Activated naive CD4-positive, alpha-beta T cell treated with anti-CD3 and anti-CD28 coated beads, Interleukin-2, amount 50 U/mL, for 24 hours (primary cell): Measurements from ENCODE around the gene C1GALT1.

Experiments used
- H3K27ac Mint-ChIP-seq: one replicate; pipeline ENCODE4 v1.8.0; 2021; ENCODE audit warnings: mild to moderate bottlenecking, mixed read lengths
- H3K27me3 Mint-ChIP-seq: one replicate; pipeline ENCODE4 v1.8.0; 2021; ENCODE audit warnings: mixed read lengths
- H3K36me3 Mint-ChIP-seq: one replicate; pipeline ENCODE4 v1.8.0; 2021; ENCODE audit warnings: mixed read lengths
- H3K4me1 Mint-ChIP-seq: one replicate; pipeline ENCODE4 v1.8.0; 2021; ENCODE audit warnings: mixed read lengths
- H3K4me3 Mint-ChIP-seq: one replicate; pipeline ENCODE4 v1.8.0; 2021; ENCODE audit warnings: mild to moderate bottlenecking, mixed read lengths
- H3K9me3 Mint-ChIP-seq: one replicate; pipeline ENCODE4 v1.8.0; 2021; ENCODE audit warnings: mixed read lengths

C1GALT1 gene

DNA sequence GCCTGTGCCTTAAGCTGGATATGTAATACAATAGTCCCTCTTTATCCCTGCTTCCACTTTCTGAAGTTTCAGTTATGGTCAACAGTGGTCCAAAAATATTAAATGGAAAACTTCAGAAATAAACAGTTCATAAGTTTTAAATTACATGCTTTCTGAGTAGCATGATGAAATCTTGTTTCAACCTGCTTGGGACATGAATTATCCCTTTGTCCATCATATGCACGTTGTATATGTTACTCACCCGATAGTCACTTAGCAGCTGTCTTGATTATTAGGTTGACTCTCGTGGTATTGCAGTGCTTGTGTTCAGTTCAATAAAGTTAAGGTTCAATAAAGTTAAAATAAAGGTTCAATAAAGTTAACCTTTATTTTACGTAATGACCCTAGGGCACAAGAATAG, 25.5 kb downstream of the C1GALT1 start:
- H3K27ac Mint-ChIP-seq: no peak overlapping the region
- H3K9me3 Mint-ChIP-seq: no peaks in the 10 kb centered on the region

GRCh38 chr7:7208520-7208919, 26.2 kb downstream of the C1GALT1 start:
- peaks cover 19% of the 10 kb centered on the region for H3K36me3 Mint-ChIP-seq
- H3K27me3 Mint-ChIP-seq: no peaks in the 10 kb centered on the region
- no peaks in the 10 kb centered on the region for H3K9me3 Mint-ChIP-seq
- peaks cover 74% of the 10 kb centered on the region for H3K4me1 Mint-ChIP-seq
- no peak overlapping the region for H3K4me3 Mint-ChIP-seq
- H3K27ac Mint-ChIP-seq: no peak overlapping the region

More for the DNA sequence above, 25.5 kb downstream of the C1GALT1 start:
- H3K27me3 Mint-ChIP-seq: no peaks in the 10 kb centered on the region
- H3K36me3 Mint-ChIP-seq: peaks cover 19% of the 10 kb centered on the region
- peaks cover 81% of the 10 kb centered on the region for H3K4me1 Mint-ChIP-seq
- H3K4me3 Mint-ChIP-seq: no peak overlapping the region

- H3K27ac Mint-ChIP-seq: no peak overlapping the region
- H3K36me3 Mint-ChIP-seq: peaks cover 21% of the 10 kb centered on the region
- no peaks in the 10 kb centered on the region for H3K27me3 Mint-ChIP-seq
- H3K4me3 Mint-ChIP-seq: no peak overlapping the region
- no peaks in the 10 kb centered on the region for H3K9me3 Mint-ChIP-seq
- peaks cover 69% of the 10 kb centered on the region for H3K4me1 Mint-ChIP-seq
Measured at GRCh38 chr7:7209412-7210050, 27.2 kb downstream of the C1GALT1 start.

GRCh38 chr7:7210475-7211237, 28.3 kb downstream of the C1GALT1 start:
- Mint-ChIP-seq H3K4me3 (peak overlapping the region; percentile 33), H3K27ac (no peak overlapping the region), H3K36me3 (peaks cover 27% of the 10 kb centered on the region), H3K9me3 (no peaks in the 10 kb centered on the region), H3K27me3 (no peaks in the 10 kb centered on the region), H3K4me1 (peaks cover 58% of the 10 kb centered on the region)

- Mint-ChIP-seq H3K4me3 (no peak overlapping the region), H3K36me3 (peaks cover 27% of the 10 kb centered on the region), H3K27me3 (no peaks in the 10 kb centered on the region), H3K27ac (no peak overlapping the region), H3K4me1 (peaks cover 53% of the 10 kb centered on the region), H3K9me3 (no peaks in the 10 kb centered on the region)
Measured at GRCh38 chr7:7212612-7213011, 30.3 kb downstream of the C1GALT1 start.

- Mint-ChIP-seq H3K36me3 (peaks cover 32% of the 10 kb centered on the region), H3K9me3 (peaks cover 5% of the 10 kb centered on the region), H3K27ac (no peak overlapping the region), H3K27me3 (no peaks in the 10 kb centered on the region), H3K4me3 (no peak overlapping the region), H3K4me1 (peaks cover 53% of the 10 kb centered on the region)
Measured at GRCh38 chr7:7214398-7215347, 32.3 kb downstream of the C1GALT1 start.

DNA sequence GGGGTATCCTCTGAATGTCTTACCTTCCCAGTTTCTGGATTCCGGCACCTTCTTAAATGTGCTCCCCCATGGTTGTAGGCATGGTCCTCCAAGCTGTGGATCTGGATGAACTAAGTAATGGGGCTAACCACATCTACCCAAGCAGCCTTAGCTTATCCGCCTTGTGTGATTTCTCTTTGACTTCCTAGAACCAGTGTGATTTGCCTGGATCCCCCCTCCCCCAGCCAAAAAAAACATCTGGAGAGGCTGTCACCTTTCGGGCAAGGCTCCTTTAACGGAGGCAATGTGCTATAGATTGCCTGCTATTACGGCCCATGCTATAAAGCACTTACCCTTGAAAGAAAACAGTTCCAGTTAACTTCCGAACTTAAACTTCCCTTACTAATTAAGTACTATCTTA, 33.9 kb downstream of the C1GALT1 start:
- Mint-ChIP-seq H3K36me3 (peaks cover 33% of the 10 kb centered on the region), H3K4me1 (peaks cover 47% of the 10 kb centered on the region), H3K9me3 (peaks cover 5% of the 10 kb centered on the region), H3K27me3 (no peaks in the 10 kb centered on the region), H3K4me3 (no peak overlapping the region), H3K27ac (no peak overlapping the region)

GRCh38 chr7:7219216-7219615, 36.9 kb downstream of the C1GALT1 start:
- H3K27me3 Mint-ChIP-seq: no peaks in the 10 kb centered on the region
- H3K4me1 Mint-ChIP-seq: peaks cover 55% of the 10 kb centered on the region
- no peak overlapping the region for H3K4me3 Mint-ChIP-seq
- H3K27ac Mint-ChIP-seq: no peak overlapping the region
- peaks cover 5% of the 10 kb centered on the region for H3K9me3 Mint-ChIP-seq
- H3K36me3 Mint-ChIP-seq: peaks cover 40% of the 10 kb centered on the region

DNA sequence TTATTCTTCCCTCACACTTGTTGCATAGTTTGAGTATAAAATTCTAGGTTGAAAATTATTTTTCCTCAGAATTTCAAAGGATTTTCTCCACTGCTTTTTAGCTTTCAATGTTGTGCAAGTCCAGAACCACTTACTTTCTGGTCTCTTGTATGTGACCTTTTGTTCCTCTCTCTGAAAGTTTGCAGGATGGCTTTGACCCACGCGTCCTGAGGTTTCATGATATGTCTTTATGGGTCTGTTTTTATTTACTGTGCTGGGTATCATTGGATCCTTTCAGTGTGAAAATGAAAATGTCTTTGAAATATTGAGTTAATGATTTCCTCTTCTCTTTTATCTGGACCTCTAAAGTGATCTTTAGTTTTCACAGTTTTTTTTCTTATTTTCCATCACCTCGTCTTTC, 38.5 kb downstream of the C1GALT1 start:
- Mint-ChIP-seq H3K4me3 (no peak overlapping the region), H3K4me1 (peaks cover 64% of the 10 kb centered on the region), H3K9me3 (peaks cover 5% of the 10 kb centered on the region), H3K36me3 (peaks cover 35% of the 10 kb centered on the region), H3K27me3 (no peaks in the 10 kb centered on the region), H3K27ac (peak overlapping the region; percentile 47)

GRCh38 chr7:7221599-7222038, 39.3 kb downstream of the C1GALT1 start:
- Mint-ChIP-seq H3K27me3 (no peaks in the 10 kb centered on the region), H3K4me3 (no peak overlapping the region), H3K4me1 (peaks cover 59% of the 10 kb centered on the region), H3K36me3 (peaks cover 32% of the 10 kb centered on the region), H3K9me3 (peaks cover 5% of the 10 kb centered on the region), H3K27ac (no peak overlapping the region)

- no peak overlapping the region for H3K27ac Mint-ChIP-seq
- H3K9me3 Mint-ChIP-seq: peaks cover 2% of the 10 kb centered on the region
- H3K4me3 Mint-ChIP-seq: no peak overlapping the region
- peaks cover 47% of the 10 kb centered on the region for H3K4me1 Mint-ChIP-seq
- no peaks in the 10 kb centered on the region for H3K27me3 Mint-ChIP-seq
- peaks cover 23% of the 10 kb centered on the region for H3K36me3 Mint-ChIP-seq
Measured at GRCh38 chr7:7223250-7223649, 40.9 kb downstream of the C1GALT1 start.

DNA sequence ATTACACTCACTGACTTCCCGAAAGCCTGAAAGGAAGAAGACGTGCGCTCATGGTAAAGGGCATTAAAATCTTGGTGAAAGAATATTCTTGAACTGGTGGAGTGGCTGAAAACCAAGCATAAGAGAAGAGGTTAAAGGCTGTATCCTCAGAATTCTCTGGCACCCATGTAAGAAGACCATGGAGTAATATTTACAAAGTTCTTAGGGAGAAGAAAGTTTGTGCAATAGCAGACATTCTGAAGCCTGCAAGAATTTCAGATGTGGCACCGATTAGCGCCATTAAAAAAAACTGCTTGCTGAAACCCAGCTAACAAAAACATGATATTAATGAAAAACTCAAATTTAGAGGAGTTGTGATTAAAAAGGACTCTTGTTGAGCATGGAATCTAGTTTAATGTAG, 44.1 kb downstream of the C1GALT1 start:
- Mint-ChIP-seq H3K27me3 (no peaks in the 10 kb centered on the region), H3K27ac (no peak overlapping the region), H3K4me1 (peaks cover 49% of the 10 kb centered on the region), H3K4me3 (no peak overlapping the region), H3K36me3 (peaks cover 29% of the 10 kb centered on the region), H3K9me3 (peaks cover 4% of the 10 kb centered on the region)

- H3K4me3 Mint-ChIP-seq: no peak overlapping the region
- H3K36me3 Mint-ChIP-seq: peaks cover 34% of the 10 kb centered on the region
- peaks cover 4% of the 10 kb centered on the region for H3K9me3 Mint-ChIP-seq
- H3K27me3 Mint-ChIP-seq: no peaks in the 10 kb centered on the region
- peaks cover 48% of the 10 kb centered on the region for H3K4me1 Mint-ChIP-seq
- peak overlapping the region; percentile 55 for H3K27ac Mint-ChIP-seq
Measured at GRCh38 chr7:7228472-7228871, 46.1 kb downstream of the C1GALT1 start.

DNA sequence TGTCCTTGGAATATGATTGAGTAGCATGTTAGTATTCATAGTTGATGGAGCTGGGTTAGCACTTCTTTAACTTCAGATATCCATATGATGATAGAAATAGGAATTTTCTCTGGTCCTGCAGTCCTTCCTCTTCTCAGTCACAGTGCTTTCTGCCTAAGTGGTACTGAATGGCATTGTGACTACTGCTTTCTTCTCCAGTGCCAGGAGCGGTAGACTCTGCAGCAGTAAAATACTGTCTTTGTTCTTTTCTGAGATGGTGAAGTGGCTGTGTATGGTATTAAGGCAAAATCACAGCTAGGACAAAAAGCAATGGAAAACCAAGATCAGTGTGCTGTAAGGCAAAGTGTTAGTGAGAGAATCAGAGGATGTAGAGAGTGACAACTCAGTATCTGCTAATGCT, 46.6 kb downstream of the C1GALT1 start:
- H3K9me3 Mint-ChIP-seq: peaks cover 4% of the 10 kb centered on the region
- no peaks in the 10 kb centered on the region for H3K27me3 Mint-ChIP-seq
- no peak overlapping the region for H3K4me3 Mint-ChIP-seq
- H3K27ac Mint-ChIP-seq: no peak overlapping the region
- H3K4me1 Mint-ChIP-seq: peaks cover 48% of the 10 kb centered on the region
- H3K36me3 Mint-ChIP-seq: peaks cover 34% of the 10 kb centered on the region

DNA sequence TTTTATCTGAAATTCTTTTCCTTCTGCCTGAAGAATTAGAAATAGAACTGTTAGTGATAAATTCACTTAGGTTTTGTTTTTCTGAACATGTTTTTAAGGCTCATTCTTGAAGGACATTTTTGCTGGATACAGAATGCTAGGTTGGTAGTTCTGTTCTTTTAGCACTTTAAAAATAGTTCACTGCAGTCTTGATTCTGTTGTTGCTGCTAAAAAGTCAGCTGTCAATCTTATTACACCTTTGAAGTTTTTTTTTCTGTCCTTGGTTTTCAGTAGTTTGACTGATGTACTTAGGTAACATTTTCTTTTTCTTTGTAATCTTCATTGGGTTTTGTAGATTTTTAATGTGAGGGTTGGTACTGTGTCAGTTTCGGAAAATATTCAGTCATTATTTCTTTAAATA, 48.7 kb downstream of the C1GALT1 start:
- Mint-ChIP-seq H3K4me3 (no peak overlapping the region), H3K27me3 (no peaks in the 10 kb centered on the region), H3K4me1 (peaks cover 40% of the 10 kb centered on the region), H3K9me3 (peaks cover 4% of the 10 kb centered on the region), H3K27ac (no peak overlapping the region), H3K36me3 (peaks cover 37% of the 10 kb centered on the region)
